ENCODE data around the gene KLHL29.

DNA sequence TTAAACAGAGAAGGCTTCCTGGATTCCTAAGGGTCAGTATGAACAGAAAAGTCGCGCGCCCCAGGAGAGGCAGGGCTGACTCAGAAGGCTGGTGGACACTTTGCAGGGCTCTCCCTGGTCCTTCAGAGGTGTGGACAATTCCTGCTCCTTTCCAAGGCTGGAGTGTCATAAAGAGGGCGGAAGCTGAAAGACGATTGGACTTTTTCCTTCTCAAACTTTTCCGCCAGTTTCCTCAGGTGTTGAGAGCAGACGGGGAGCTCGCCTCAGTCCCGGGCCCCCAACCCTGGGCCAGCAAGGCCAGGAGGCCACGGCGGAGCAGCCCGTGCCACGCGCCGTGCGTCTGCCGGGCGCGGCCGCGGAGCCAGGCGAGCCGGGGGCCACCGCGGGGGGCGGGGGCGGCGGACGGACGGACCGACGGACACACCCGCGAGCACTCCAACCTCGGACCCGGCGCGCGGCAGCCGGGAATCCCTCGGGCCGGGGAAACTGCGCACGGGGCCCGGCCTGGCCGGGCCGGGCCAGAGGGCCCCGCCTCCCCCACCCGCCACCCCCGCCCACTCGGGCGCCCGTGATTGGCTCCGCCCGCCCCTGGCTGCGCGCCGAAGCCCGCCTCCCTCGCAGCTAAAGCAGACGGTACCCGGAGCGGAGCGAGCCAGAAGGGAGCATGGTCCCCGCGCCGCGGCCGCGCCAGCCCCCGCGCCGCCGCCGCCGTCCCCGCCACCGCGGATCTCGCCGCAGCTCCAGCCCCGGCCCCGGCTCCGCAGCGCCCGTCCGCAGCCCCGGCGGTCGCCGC is at the start of gene KLHL29:
- no peak for TF ChIP-seq CTCF (IDR thresholded peaks at IDR 0.05; ENCODE audit: poor library complexity)
- no peak for TF ChIP-seq EZH2phosphoT487 (IDR thresholded peaks at IDR 0.05; ENCODE audit: low read depth, severe bottlenecking, unreplicated experiment)

All from hepatocyte (in vitro differentiated cells).